NCI-H2227 treated with DMSO at 0.1 percent for 48 hours (cell line): ENCODE data around the gene MAGEA9.
"Not testable (repeated sequence)": the region's sequence is repeated elsewhere in the genome, so short reads cannot be mapped to it uniquely, and the experiment has no call there.

Experiments used
- DNase-seq: peaks from one replicate; lab custom pipeline; 2025; lab: John Stamatoyannopoulos, UW

The MAGEA9 gene

GRCh38 chrX:149781727-149782126 is at the start of gene MAGEA9:
Gene MAGEA9 (plus strand): TSS chrX:149781930. CDS start chrX:149786211, 4,281 bp downstream.
- DNase-seq = not testable (repeated sequence)

- not testable (repeated sequence) for DNase-seq
These were observed 39.5 kb upstream of the MAGEA9 start for GRCh38 chrX:149742269-149742668.

GRCh38 chrX:149746390-149747007 is 35.2 kb upstream of the MAGEA9 start:
- DNase-seq = not testable (repeated sequence)

- no peak for DNase-seq
These were observed 24.3 kb upstream of the MAGEA9 start for GRCh38 chrX:149757206-149758067.

GRCh38 chrX:149758068-149758714 is 23.5 kb upstream of the MAGEA9 start:
- DNase-seq = no peak

GRCh38 chrX:149758715-149759078 is 23.0 kb upstream of the MAGEA9 start:
- DNase-seq = not testable (repeated sequence)

GRCh38 chrX:149759824-149760223 is 21.9 kb upstream of the MAGEA9 start:
- DNase-seq = no peak

GRCh38 chrX:149760965-149761364 is 20.8 kb upstream of the MAGEA9 start:
- DNase-seq = no peak

GRCh38 chrX:149761858-149762674 is 19.7 kb upstream of the MAGEA9 start:
- DNase-seq = not testable (repeated sequence)

- no peak for DNase-seq
These were observed 18.8 kb upstream of the MAGEA9 start for GRCh38 chrX:149762696-149763614.

GRCh38 chrX:149770344-149770743 is 11.4 kb upstream of the MAGEA9 start:
- not testable (repeated sequence) for DNase-seq

- not testable (repeated sequence) for DNase-seq
These were observed 8.7 kb upstream of the MAGEA9 start for GRCh38 chrX:149773026-149773425.

GRCh38 chrX:149773768-149774167 is 8.0 kb upstream of the MAGEA9 start, which contains the start of gene HSFX1:
Gene HSFX1 (plus strand): TSS chrX:149774068. CDS start chrX:149774682, 614 bp downstream.
- not testable (repeated sequence) for DNase-seq

GRCh38 chrX:149777999-149778398 is 3.7 kb upstream of the MAGEA9 start:
- DNase-seq = not testable (repeated sequence)

- not testable (repeated sequence) for DNase-seq
These were observed 13.8 kb downstream of the MAGEA9 start for GRCh38 chrX:149795531-149795930.

GRCh38 chrX:149799095-149799714 is 17.5 kb downstream of the MAGEA9 start:
- no peak for DNase-seq

GRCh38 chrX:149799938-149800337 is 18.2 kb downstream of the MAGEA9 start:
- no peak for DNase-seq

- no peak for DNase-seq
These were observed 21.8 kb downstream of the MAGEA9 start for GRCh38 chrX:149803458-149804062.

GRCh38 chrX:149804102-149804501 is 22.4 kb downstream of the MAGEA9 start:
- no peak for DNase-seq
